Measurements from ENCODE around the gene IGF2BP2. TPM values are rescaled to one million over a fixed set of nuclear protein-coding genes. Genes with fewer than 3 reads are reported as not detected.

Gene IGF2BP2
- total and polyA plus RNA-seq, 2 of the 13 experiments (the other 11 are each of a cell fraction or from before 2014, with no cell fraction given), result 6.5 to 46.0 TPM

DNA sequence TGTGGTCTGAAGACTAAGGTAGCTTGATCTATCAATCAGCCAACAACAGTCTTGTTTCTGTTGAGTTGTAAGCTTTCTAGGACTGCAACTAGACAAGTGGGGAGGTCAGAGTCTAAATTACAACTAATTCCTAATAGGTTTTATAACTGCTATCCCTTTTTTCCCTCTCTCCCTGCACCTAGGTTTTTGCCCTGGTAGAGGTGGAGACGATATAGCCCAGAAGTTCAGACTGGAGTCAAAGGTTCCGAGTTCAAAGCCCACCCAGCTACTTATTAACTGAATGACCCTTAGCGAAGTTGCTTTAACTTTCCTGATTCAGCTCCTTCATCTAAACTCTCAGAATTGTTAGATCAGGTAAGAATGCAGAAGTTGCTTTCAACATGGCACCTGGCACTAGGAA, 100.6 kb downstream of the IGF2BP2 start:
- DNase-seq (ENCODE audit: low spot score) (no peak), ATAC-seq (peak; percentile 13; the same call in 1 of the 3 replicates), FAIRE-seq (no peak)
- WGBS (ENCODE audit: low lambda C conversion rate), result 54% methylated on average over 3 of the region's 3 CpGs
- ChIA-PET CTCF (ENCODE audit: low intra/inter-chr PET ratio, low total read pairs) (no interaction called here), POLR2A (no interaction called here)
- H2AFZ ChIP-seq (ENCODE audit: low read length), result no peak overlapping the region
- H3K27ac ChIP-seq (ENCODE audit: extremely low read length, insufficient read depth, low read length), result peak overlapping the region; percentile 11
- peaks cover 83% of the 10 kb centered on the region for H4K20me1 ChIP-seq (ENCODE audit: insufficient read depth, low read length)
- no peak for TF ChIP-seq ZNF33A (CRISPR knock-in tag; IDR thresholded peaks at IDR 0.05; ENCODE audit: borderline replicate concordance)
- no peak for TF ChIP-seq CC2D1A (CRISPR knock-in tag; IDR thresholded peaks at IDR 0.05)
- TF ChIP-seq ZNF713 (CRISPR knock-in tag; IDR thresholded peaks at IDR 0.05), result no peak
- TF ChIP-seq REPIN1 (CRISPR knock-in tag; IDR thresholded peaks at IDR 0.05; ENCODE audit: borderline replicate concordance, low read depth), result no peak
- TF ChIP-seq NR3C1 (CRISPR knock-in tag; IDR thresholded peaks at IDR 0.05), result no peak
- TF ChIP-seq CHD2 (IDR thresholded peaks at IDR 0.05; ENCODE audit: low read depth, low read length), result no peak
- TF ChIP-seq KLF15 (CRISPR knock-in tag; IDR thresholded peaks at IDR 0.05; ENCODE audit: borderline replicate concordance), result no peak
- TF ChIP-seq ZNF577 (CRISPR knock-in tag; IDR thresholded peaks at IDR 0.05; ENCODE audit: borderline replicate concordance, low read depth), result no peak
- no peak for TF ChIP-seq ZNF597 (CRISPR knock-in tag; IDR thresholded peaks at IDR 0.05)
- TF ChIP-seq ZNF678 (CRISPR knock-in tag; IDR thresholded peaks at IDR 0.05), result no peak
- no peak for TF ChIP-seq ZBTB3 (CRISPR knock-in tag; IDR thresholded peaks at IDR 0.05; ENCODE audit: borderline replicate concordance, low read depth)
- TF ChIP-seq ESRRA (CRISPR knock-in tag; IDR thresholded peaks at IDR 0.05; ENCODE audit: low read depth), result no peak
- TF ChIP-seq POLR2AphosphoS5 (IDR thresholded peaks at IDR 0.05; ENCODE audit: low read depth, low read length), result no peak
- no peak for TF ChIP-seq TBL1XR1 (IDR thresholded peaks at IDR 0.05; ENCODE audit: borderline replicate concordance, low read length, partially characterized antibody)
- TF ChIP-seq, protein P1, sequence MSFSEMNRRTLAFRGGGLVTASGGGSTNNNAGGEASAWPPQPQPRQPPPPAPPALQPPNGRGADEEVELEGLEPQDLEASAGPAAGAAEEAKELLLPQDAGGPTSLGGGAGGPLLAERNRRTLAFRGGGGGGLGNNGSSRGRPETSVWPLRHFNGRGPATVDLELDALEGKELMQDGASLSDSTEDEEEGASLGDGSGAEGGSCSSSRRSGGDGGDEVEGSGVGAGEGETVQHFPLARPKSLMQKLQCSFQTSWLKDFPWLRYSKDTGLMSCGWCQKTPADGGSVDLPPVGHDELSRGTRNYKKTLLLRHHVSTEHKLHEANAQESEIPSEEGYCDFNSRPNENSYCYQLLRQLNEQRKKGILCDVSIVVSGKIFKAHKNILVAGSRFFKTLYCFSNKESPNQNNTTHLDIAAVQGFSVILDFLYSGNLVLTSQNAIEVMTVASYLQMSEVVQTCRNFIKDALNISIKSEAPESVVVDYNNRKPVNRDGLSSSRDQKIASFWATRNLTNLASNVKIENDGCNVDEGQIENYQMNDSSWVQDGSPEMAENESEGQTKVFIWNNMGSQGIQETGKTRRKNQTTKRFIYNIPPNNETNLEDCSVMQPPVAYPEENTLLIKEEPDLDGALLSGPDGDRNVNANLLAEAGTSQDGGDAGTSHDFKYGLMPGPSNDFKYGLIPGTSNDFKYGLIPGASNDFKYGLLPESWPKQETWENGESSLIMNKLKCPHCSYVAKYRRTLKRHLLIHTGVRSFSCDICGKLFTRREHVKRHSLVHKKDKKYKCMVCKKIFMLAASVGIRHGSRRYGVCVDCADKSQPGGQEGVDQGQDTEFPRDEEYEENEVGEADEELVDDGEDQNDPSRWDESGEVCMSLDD (CRISPR knock-in tag; IDR thresholded peaks at IDR 0.05; ENCODE audit: borderline replicate concordance), result no peak
- TF ChIP-seq POLR2AphosphoS2 (IDR thresholded peaks at IDR 0.05; ENCODE audit: low read depth, low read length), result no peak
- TF ChIP-seq U2AF2 (IDR thresholded peaks at IDR 0.05; ENCODE audit: low read depth, low read length), result no peak
- no peak for TF ChIP-seq ZMYM2 (CRISPR knock-in tag; IDR thresholded peaks at IDR 0.05)
- TF ChIP-seq ZNF788 (CRISPR knock-in tag; IDR thresholded peaks at IDR 0.05; ENCODE audit: borderline replicate concordance), result no peak
- TF ChIP-seq ZNF720 (CRISPR knock-in tag; IDR thresholded peaks at IDR 0.05), result no peak
- H3K27me3 ChIP-seq (ENCODE audit: control insufficient read depth in 1 of 2, insufficient read depth in 2 of 2, low read length in 2 of 2), result no peaks in the 10 kb centered on the region
- H3K4me3 ChIP-seq (replicated peaks in 1 of 3; ENCODE audit: insufficient read depth in 1 of 3, low read depth in 2 of 3, low read length in 3 of 3), result no peak overlapping the region
- in situ Hi-C loops (cut with HindIII; ENCODE audit: extremely low pct_ligation_motif_present, low pct_unique_long_range_greater_than_20kb) (no loop called here), intact Hi-C loops (cut with micrococcal nuclease; ENCODE audit: unreplicated experiment) (no loop called here)
- H3K79me2 ChIP-seq (ENCODE audit: insufficient read depth, low read length), result peaks cover 92% of the 10 kb centered on the region
- peaks cover 69% of the 10 kb centered on the region for H3K4me1 ChIP-seq (ENCODE audit: insufficient read depth, low read length)
- no peak overlapping the region for H3K9ac ChIP-seq (ENCODE audit: insufficient read depth, low read depth, low read length)
- peaks cover 0 to 7% of the 10 kb centered on the region in 2 experiments; a peak in 3 of 5 replicates for H3K36me3 ChIP-seq (replicated peaks in 1 of 2; ENCODE audit: control insufficient read depth in 1 of 2, insufficient read depth in 2 of 2, low read length in 2 of 2)
- no peaks in the 10 kb centered on the region for H3K9me3 ChIP-seq (ENCODE audit: low read length)
- H3K4me2 ChIP-seq (ENCODE audit: low read depth, low read length), result peak overlapping the region; percentile 14; the same call in 1 of the 2 replicates
- no TSS peak for BruUV-seq (replicated peaks)
